LNCAP (cell line): ENCODE results near the gene ABCB8.

ENCODE experiments used
- TF ChIP-seq, protein P1 (sequence below): fragments of 450-650 bp; IDR thresholded peaks from 2 replicates; pipeline ENCODE4 v1.5.1; 2017; ENCODE audit warnings: mild to moderate bottlenecking

The ABCB8 gene

DNA sequence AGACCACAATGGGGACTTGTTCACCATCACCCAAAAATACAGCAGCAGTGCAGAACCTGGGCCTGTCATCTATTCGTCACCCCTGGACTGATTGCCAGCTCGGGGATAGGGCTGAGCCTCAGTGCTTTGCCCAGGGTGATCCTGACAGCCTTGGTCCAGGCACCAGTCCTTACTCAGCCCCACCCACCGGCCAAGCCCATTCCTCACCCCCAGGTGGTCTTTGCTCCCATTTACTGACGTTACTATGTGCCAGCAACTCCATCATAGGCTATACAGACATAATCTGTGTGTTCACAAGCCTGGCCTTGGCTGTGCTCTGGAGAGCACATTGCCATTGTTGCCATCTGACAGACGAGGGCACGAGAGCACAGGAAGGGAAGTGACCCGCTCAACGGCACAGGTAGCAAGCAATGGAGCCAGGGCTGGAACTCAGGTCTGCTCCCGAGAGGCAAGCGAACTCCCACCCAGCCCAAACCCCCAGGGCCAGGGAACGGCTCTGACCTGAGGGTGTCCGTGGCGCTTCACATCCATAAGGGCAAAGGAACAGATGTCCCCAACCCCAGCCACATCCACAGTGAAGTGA, 10.8 kb upstream of the ABCB8 start:
- TF ChIP-seq, protein P1, sequence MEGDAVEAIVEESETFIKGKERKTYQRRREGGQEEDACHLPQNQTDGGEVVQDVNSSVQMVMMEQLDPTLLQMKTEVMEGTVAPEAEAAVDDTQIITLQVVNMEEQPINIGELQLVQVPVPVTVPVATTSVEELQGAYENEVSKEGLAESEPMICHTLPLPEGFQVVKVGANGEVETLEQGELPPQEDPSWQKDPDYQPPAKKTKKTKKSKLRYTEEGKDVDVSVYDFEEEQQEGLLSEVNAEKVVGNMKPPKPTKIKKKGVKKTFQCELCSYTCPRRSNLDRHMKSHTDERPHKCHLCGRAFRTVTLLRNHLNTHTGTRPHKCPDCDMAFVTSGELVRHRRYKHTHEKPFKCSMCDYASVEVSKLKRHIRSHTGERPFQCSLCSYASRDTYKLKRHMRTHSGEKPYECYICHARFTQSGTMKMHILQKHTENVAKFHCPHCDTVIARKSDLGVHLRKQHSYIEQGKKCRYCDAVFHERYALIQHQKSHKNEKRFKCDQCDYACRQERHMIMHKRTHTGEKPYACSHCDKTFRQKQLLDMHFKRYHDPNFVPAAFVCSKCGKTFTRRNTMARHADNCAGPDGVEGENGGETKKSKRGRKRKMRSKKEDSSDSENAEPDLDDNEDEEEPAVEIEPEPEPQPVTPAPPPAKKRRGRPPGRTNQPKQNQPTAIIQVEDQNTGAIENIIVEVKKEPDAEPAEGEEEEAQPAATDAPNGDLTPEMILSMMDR, result no peak

DNA sequence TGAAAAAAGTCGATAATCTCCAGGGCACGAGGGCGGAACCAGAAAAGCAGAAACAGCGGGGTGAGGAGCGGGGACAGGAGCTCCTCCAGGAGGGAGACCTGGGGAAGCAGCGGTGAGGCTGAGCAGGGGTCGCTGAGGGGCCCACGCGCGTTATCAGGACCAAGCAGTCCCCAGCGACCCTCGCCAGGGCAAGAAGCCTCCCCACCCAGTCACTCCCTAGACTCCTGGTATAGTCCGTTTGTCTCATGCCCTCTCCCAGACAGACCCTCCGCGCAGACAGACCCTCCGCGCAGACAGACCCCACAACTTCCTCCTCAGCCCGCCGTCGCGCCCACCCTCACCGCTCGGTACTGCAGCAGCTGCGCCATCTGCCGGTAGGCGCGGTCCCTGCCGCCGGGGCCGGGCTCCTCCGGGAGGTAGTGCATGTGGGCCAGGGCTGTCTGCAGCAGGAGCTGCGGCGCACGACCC, 10.3 kb upstream of the ABCB8 start:
- TF ChIP-seq, protein P1, result peak; percentile 99

DNA sequence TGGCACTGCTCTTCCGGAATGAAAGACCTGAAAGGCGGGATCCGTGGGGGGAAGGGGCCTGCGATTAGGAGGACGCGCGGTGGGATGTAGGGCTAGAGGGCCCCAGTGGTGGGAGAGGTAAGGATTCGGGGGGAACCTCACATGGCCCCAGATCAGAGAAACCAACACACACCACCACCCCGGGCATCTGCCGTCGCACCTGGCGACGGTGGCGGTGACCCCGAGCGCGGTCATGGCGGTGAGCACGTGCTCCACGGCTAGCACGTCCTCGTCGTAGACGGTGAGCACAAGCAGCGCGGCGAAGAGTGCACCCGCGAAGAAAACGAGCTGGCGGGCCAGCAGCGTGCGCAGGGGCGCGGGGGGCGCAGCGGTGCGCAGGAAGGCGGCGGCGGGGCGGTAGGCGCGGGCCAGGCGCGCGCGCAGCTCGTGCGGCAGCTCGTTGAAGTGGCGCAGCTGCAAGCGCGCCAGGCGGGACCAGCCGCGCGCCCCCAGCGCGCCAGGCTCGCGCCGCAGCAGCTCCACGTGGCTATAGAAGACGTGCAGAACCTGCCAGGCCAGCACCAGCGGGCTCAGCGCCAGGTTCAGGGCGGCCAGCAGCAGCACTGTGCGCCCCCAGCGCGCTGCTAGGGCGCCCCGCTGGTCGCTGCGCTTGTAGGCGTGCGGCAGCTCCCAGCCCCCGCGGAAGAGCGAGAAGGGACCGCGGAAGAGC, 9.7 kb upstream of the ABCB8 start:
- TF ChIP-seq, protein P1, result 0 out of 2 replicates have a peak, but pooled peaks have one; percentile 1

DNA sequence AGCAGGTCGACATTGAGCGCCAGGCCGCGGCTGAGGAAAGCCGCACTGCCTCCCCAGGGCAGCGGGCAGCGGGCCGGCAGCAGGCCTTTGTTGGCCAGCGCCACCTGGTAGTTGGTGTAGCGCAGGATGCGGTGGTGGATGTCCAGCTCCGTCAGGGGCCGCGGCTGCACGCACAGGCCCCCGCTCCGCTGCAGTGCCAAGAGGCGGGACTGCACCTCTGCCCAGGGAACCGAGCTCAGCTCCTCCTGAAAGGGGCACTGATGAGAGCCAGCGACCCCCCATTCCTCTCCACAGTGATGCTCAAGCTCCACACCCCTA, 9.2 kb upstream of the ABCB8 start:
- TF ChIP-seq, protein P1, result no peak

DNA sequence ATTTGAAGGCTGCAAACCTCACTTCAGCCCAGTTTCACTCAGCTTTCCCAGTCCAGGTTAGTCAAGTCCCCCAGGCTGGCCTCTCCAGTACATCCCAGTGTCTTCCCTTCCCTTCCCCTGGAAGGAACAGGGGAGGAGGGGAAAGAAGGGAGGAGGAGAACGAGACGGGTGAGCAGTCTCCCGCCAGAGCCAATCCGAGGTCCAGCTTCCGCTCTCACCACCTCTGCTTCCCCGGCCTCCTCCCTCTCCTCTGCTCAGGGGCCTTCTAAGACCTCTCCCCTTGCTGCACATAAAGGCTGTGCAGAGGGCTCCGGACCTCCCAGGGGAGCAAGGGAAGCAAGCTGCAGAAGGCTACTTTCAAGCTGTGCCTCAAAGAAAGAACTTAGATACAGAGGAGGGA, 8.0 kb upstream of the ABCB8 start:
- TF ChIP-seq, protein P1, result no peak

DNA sequence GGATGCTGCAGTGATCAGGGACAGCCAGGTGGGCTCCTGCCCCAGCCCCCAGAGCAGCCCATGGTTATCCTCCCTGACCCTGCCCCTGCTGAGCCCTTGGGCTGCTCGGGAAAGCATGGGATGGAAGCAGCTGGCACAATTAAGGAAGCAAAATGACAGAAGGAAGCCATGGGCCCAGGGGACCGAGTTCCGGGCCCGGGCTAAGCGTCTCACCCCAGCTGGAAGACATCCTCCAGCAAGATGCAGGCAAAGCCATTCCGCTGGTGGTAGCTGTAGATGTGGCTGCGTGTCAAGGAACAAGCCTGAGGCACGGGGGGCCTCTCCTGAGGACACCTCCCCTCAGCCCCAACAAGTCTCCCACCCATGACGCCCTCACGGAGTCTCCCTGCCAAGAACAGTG, 5.0 kb upstream of the ABCB8 start:
- TF ChIP-seq, protein P1, result no peak

DNA sequence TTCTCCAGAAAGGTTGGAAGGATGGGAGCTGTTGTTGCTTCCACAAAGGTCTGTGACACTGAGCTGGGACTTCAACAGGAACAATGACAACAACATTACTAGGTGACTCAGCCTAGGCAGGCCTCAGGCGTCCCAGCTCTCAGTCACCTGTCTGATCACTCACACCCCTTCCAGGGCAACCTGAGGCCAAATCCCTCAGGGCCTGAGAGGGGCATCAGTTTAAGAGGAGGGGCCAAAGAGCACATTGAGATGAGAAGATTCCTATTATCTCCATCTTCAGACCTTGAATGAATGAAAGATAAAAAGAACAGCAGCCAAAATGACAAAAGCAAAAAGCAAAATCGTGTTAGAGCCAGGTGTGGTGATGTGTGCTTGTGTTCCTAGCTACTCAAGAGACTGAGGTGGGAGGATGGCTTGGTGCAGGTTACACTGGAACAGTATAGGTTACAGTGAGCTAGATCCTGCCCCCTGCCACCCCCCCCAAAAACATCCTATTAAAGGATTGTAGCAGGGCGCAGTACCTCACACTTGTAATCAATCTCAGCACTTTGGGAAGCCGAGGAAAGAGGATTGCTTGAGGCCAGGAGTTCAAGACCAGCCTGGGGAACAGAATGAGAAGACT, 3.7 kb upstream of the ABCB8 start, which contains the start of gene ATG9B:
Gene ATG9B, minus strand, starts transcription at position 60 of the 622 bp plus-strand sequence. CDS start 71 bp downstream, outside the sequence.
- TF ChIP-seq, protein P1, result no peak
